Activated CD8-positive, alpha-beta memory T cell treated with anti-CD3 and anti-CD28 coated beads, Interleukin-2, amount 10 ng/mL, durations not matched to agents 7 days and 5 days (primary cell): Measurements from ENCODE around the gene RNF212. TPM values are rescaled to one million over a fixed set of nuclear protein-coding genes. Genes with fewer than 3 reads are reported as not detected.

Experiments
- ATAC-seq: fragments of 150-1000 bp; cut with Tn5 transposase; one replicate; pipeline ENCODE4 v1.10.0; 2021; ENCODE audit warnings: moderate library complexity
- CTCF ChIA-PET: fragments of 350-600 bp; sonication (Branson Sonifier 250); formaldehyde crosslinking; loops from one replicate; lab custom pipeline; 2021; ENCODE audit warnings: antibody characterized with exemption; lab: Charles Lee
- DNase-seq: peaks from one replicate; pipeline ENCODE4 v3.0.0-alpha.2; 2020
- H3K27ac Mint-ChIP-seq: one replicate; pipeline ENCODE4 v1.8.0; 2021; ENCODE audit warnings: mild to moderate bottlenecking, mixed read lengths
- H3K27me3 Mint-ChIP-seq: one replicate; pipeline ENCODE4 v1.8.0; 2021; ENCODE audit warnings: mixed read lengths
- H3K36me3 Mint-ChIP-seq: one replicate; pipeline ENCODE4 v1.8.0; 2021; ENCODE audit warnings: mild to moderate bottlenecking, mixed read lengths
- H3K4me1 Mint-ChIP-seq: one replicate; pipeline ENCODE4 v1.8.0; 2021; ENCODE audit warnings: mixed read lengths
- H3K4me3 Mint-ChIP-seq: one replicate; pipeline ENCODE4 v1.8.0; 2021; ENCODE audit warnings: mild to moderate bottlenecking, moderate library complexity, mixed read lengths
- H3K9me3 Mint-ChIP-seq: one replicate; pipeline ENCODE4 v1.8.0; 2022; ENCODE audit warnings: low read depth, mixed read lengths
- total RNA-seq, 2 experiments: library from RNA; stranded (reverse); gene quantifications; one replicate each; pipeline ENCODE4 v1.2.3, GENCODE V29; 2021

The RNF212 gene
- total RNA-seq, 2 experiments from 2014 or later: 1.2 to 3.2 TPM

GRCh38 chr4:1080961-1081688 lies 32.2 kb downstream of the RNF212 start:
- Mint-ChIP-seq H3K36me3 (no peaks in the 10 kb centered on the region), H3K27ac (no peak overlapping the region), H3K27me3 (peaks cover 7% of the 10 kb centered on the region), H3K4me1 (peaks cover 13% of the 10 kb centered on the region), H3K4me3 (no peak overlapping the region), H3K9me3 (no peaks in the 10 kb centered on the region)
- no peak for ATAC-seq
- CTCF ChIA-PET: no interaction called here
- DNase-seq: no peak

- no peaks in the 10 kb centered on the region for H3K9me3 Mint-ChIP-seq
- no peak for ATAC-seq
- no peak overlapping the region for H3K4me3 Mint-ChIP-seq
- H3K27ac Mint-ChIP-seq: no peak overlapping the region
- H3K36me3 Mint-ChIP-seq: no peaks in the 10 kb centered on the region
- no peak for DNase-seq
- H3K27me3 Mint-ChIP-seq: peaks cover 7% of the 10 kb centered on the region
- peaks cover 13% of the 10 kb centered on the region for H3K4me1 Mint-ChIP-seq
- CTCF ChIA-PET: no interaction called here
These were observed 32.9 kb downstream of the RNF212 start for GRCh38 chr4:1080432-1080831.

GRCh38 chr4:1079711-1080265 lies 33.6 kb downstream of the RNF212 start:
- Mint-ChIP-seq H3K27ac (no peak overlapping the region), H3K4me3 (no peak overlapping the region), H3K9me3 (no peaks in the 10 kb centered on the region), H3K27me3 (peaks cover 7% of the 10 kb centered on the region), H3K4me1 (peaks cover 13% of the 10 kb centered on the region), H3K36me3 (no peaks in the 10 kb centered on the region)
- CTCF ChIA-PET: no interaction called here
- ATAC-seq (no peak), DNase-seq (peak; percentile 8)

- CTCF ChIA-PET: no interaction called here
- Mint-ChIP-seq H3K4me1 (peaks cover 13% of the 10 kb centered on the region), H3K27me3 (peaks cover 14% of the 10 kb centered on the region), H3K4me3 (no peak overlapping the region), H3K27ac (no peak overlapping the region), H3K36me3 (no peaks in the 10 kb centered on the region), H3K9me3 (no peaks in the 10 kb centered on the region)
- no peak for ATAC-seq
- DNase-seq: peak; percentile 9
These were observed 34.9 kb downstream of the RNF212 start for GRCh38 chr4:1078490-1078889.

GRCh38 chr4:1077711-1078477 lies 35.5 kb downstream of the RNF212 start:
- no peaks in the 10 kb centered on the region for H3K36me3 Mint-ChIP-seq
- CTCF ChIA-PET: interaction anchor here (1.1 kb wide), 2 partner anchors 22 to 190 kb away, joined by 3 read pairs; no protein-coding TSS in a partner anchor
- peaks cover 14% of the 10 kb centered on the region for H3K27me3 Mint-ChIP-seq
- DNase-seq (no peak), ATAC-seq (no peak)
- no peaks in the 10 kb centered on the region for H3K9me3 Mint-ChIP-seq
- H3K4me1 Mint-ChIP-seq: peaks cover 16% of the 10 kb centered on the region
- H3K27ac Mint-ChIP-seq: no peak overlapping the region
- H3K4me3 Mint-ChIP-seq: no peak overlapping the region

GRCh38 chr4:1075809-1076699 lies 37.3 kb downstream of the RNF212 start:
- CTCF ChIA-PET: no interaction called here

GRCh38 chr4:1075225-1075624 lies 38.1 kb downstream of the RNF212 start:
- ATAC-seq: no peak

More at GRCh38 chr4:1075809-1076699, 37.3 kb downstream of the RNF212 start:
- H3K27ac Mint-ChIP-seq: no peak overlapping the region
- no peak overlapping the region for H3K4me3 Mint-ChIP-seq
- ATAC-seq: no peak
- H3K9me3 Mint-ChIP-seq: no peaks in the 10 kb centered on the region
- no peaks in the 10 kb centered on the region for H3K36me3 Mint-ChIP-seq
- peaks cover 8% of the 10 kb centered on the region for H3K4me1 Mint-ChIP-seq
- no peak for DNase-seq
- peaks cover 23% of the 10 kb centered on the region for H3K27me3 Mint-ChIP-seq

GRCh38 chr4:1074077-1074476 lies 39.3 kb downstream of the RNF212 start:
- H3K4me3 Mint-ChIP-seq: no peak overlapping the region
- H3K36me3 Mint-ChIP-seq: no peaks in the 10 kb centered on the region
- H3K27ac Mint-ChIP-seq: no peak overlapping the region
- H3K9me3 Mint-ChIP-seq: no peaks in the 10 kb centered on the region
- no peak for ATAC-seq
- no peak for DNase-seq
- peaks cover 5% of the 10 kb centered on the region for H3K4me1 Mint-ChIP-seq
- H3K27me3 Mint-ChIP-seq: peaks cover 22% of the 10 kb centered on the region
- CTCF ChIA-PET: no interaction called here

More at GRCh38 chr4:1075225-1075624, 38.1 kb downstream of the RNF212 start:
- no peaks in the 10 kb centered on the region for H3K9me3 Mint-ChIP-seq
- peaks cover 5% of the 10 kb centered on the region for H3K4me1 Mint-ChIP-seq
- no peak for DNase-seq
- CTCF ChIA-PET: no interaction called here
- no peak overlapping the region for H3K27ac Mint-ChIP-seq
- H3K36me3 Mint-ChIP-seq: no peaks in the 10 kb centered on the region
- H3K27me3 Mint-ChIP-seq: peaks cover 22% of the 10 kb centered on the region
- no peak overlapping the region for H3K4me3 Mint-ChIP-seq

GRCh38 chr4:1072830-1073446 lies 40.4 kb downstream of the RNF212 start:
- Mint-ChIP-seq H3K9me3 (no peaks in the 10 kb centered on the region), H3K4me1 (peaks cover 5% of the 10 kb centered on the region), H3K27ac (no peak overlapping the region), H3K36me3 (no peaks in the 10 kb centered on the region), H3K27me3 (peaks cover 29% of the 10 kb centered on the region), H3K4me3 (no peak overlapping the region)
- CTCF ChIA-PET: interaction anchor here (0.7 to 1.5 kb wide), 3 partner anchors 24 to 57 kb away, joined by 3 to 6 read pairs (median 3); no protein-coding TSS in a partner anchor
- DNase-seq (peak; percentile 74), ATAC-seq (peak; percentile 90)

- Mint-ChIP-seq H3K27me3 (peaks cover 37% of the 10 kb centered on the region), H3K36me3 (no peaks in the 10 kb centered on the region), H3K27ac (no peak overlapping the region), H3K4me1 (peaks cover 5% of the 10 kb centered on the region), H3K4me3 (no peak overlapping the region), H3K9me3 (no peaks in the 10 kb centered on the region)
- CTCF ChIA-PET: no interaction called here
- ATAC-seq: no peak
- no peak for DNase-seq
These were observed 44.0 kb downstream of the RNF212 start for GRCh38 chr4:1069394-1069793.

- Mint-ChIP-seq H3K36me3 (no peaks in the 10 kb centered on the region), H3K27ac (no peak overlapping the region), H3K27me3 (peaks cover 43% of the 10 kb centered on the region), H3K4me1 (peaks cover 8% of the 10 kb centered on the region), H3K4me3 (no peak overlapping the region), H3K9me3 (no peaks in the 10 kb centered on the region)
- ATAC-seq (no peak), DNase-seq (no peak)
- CTCF ChIA-PET: no interaction called here
These were observed 47.6 kb downstream of the RNF212 start for GRCh38 chr4:1065732-1066131.

GRCh38 chr4:1062419-1062818 lies 50.9 kb downstream of the RNF212 start:
- DNase-seq: no peak
- H3K4me1 Mint-ChIP-seq: peaks cover 8% of the 10 kb centered on the region
- no peaks in the 10 kb centered on the region for H3K9me3 Mint-ChIP-seq
- CTCF ChIA-PET: no interaction called here
- no peaks in the 10 kb centered on the region for H3K36me3 Mint-ChIP-seq
- H3K27me3 Mint-ChIP-seq: peaks cover 40% of the 10 kb centered on the region
- no peak overlapping the region for H3K4me3 Mint-ChIP-seq
- no peak overlapping the region for H3K27ac Mint-ChIP-seq
- ATAC-seq: no peak
